Upper lobe of left lung (tissue), 6 donors: Measurements from ENCODE around the gene KMT2C. TPM values are rescaled to one million over a fixed set of nuclear protein-coding genes. Genes with fewer than 3 reads are reported as not detected.

ENCODE experiments used
- ATAC-seq, 2 donors: fragments of 200-7000 bp; cut with Tn5 transposase; one replicate each; pipeline ENCODE4 v1.9.1; 2022; ENCODE audit warnings: mild to moderate bottlenecking in 2 of 2, moderate library complexity in 2 of 2; ENCODE audit not compliant: low FRiP score in 2 of 2
- DNase-seq, 2 donors: peaks; one replicate each; pipeline ENCODE4 v3.0.0-alpha.2; 2019 to 2020
- H3K27ac ChIP-seq, 4 donors: fragments of 200-600 bp; sonication (generic); one replicate each; pipeline ENCODE4 v1.5.1; 2016 to 2019
- H3K27me3 ChIP-seq, 4 donors: fragments of 200-600 bp; sonication (generic); one replicate each; pipeline ENCODE4 v1.5.1; 2017 to 2019
- H3K36me3 ChIP-seq, 4 donors: fragments of 200-600 bp; sonication (generic); one replicate each; pipeline ENCODE4 v1.5.1; 2016 to 2019
- H3K4me1 ChIP-seq, 4 donors: fragments of 200-600 bp; sonication (generic); one replicate each; pipeline ENCODE4 v1.5.1; 2018 to 2019
- H3K4me3 ChIP-seq, 4 donors: fragments of 200-600 bp; sonication (generic); one replicate each; pipeline ENCODE4 v1.5.1; 2017 to 2019; ENCODE audit warnings: mild to moderate bottlenecking in 2 of 4, moderate library complexity in 1 of 4
- H3K9me3 ChIP-seq, 4 donors: fragments of 200-600 bp; sonication (generic); one replicate each; pipeline ENCODE4 v1.5.1; 2018 to 2019
- EP300 ChIP-seq, 4 donors: sonication (generic); formaldehyde crosslinking; IDR thresholded peaks; one replicate each; pipeline ENCODE4 v1.5.1; 2017; ENCODE audit warnings: antibody characterized with exemption in 4 of 4, control low read depth in 2 of 4
- POLR2A ChIP-seq, 4 donors: fragments of 450-650 bp; IDR thresholded peaks; one replicate each; pipeline ENCODE4 v1.5.1; 2016 to 2017; ENCODE audit warnings: antibody characterized with exemption in 4 of 4, mild to moderate bottlenecking in 2 of 4
- POLR2AphosphoS5 ChIP-seq, 2 donors: sonication (generic); formaldehyde crosslinking; IDR thresholded peaks; one replicate each; pipeline ENCODE4 v1.5.1; 2017; ENCODE audit warnings: antibody characterized with exemption in 2 of 2
- WGBS, 2 donors: methylation state at CpG; one replicate each; pipeline ENCODE4 v1.1.5; 2017 to 2018; 5-methylcytosine and 5-hydroxymethylcytosine counted together
- total RNA-seq, 6 donors: library from RNA; depleted of rRNA in 4 of 6; stranded (reverse); fragments of >200 nt in 4 of 6; gene quantifications; one replicate each; pipeline versions ENCODE4 v1.1.0 to v1.2.1, GENCODE V29; 2016 to 2021
- TF ChIP-seq, protein P1 (sequence below), 6 experiments: fragments of 450-650 bp in 4 of 6; fragments of 200-600 bp in 2 of 6; sonication (generic) in 2 of 6; IDR thresholded peaks; one replicate each; pipeline ENCODE4 v1.5.1; 2016 to 2019; ENCODE audit warnings: antibody characterized with exemption in 6 of 6
- donor health status: DM: no; HTN: no; CAD: no; lungs with moderate emphysema.
- donor health status: DM: no; HTN: yes; CAD: no; lungs with severe emphysema.

The KMT2C gene
- total RNA-seq, 6 donors from 2014 or later: 60.5 to 108 (median 85.0) TPM

DNA sequence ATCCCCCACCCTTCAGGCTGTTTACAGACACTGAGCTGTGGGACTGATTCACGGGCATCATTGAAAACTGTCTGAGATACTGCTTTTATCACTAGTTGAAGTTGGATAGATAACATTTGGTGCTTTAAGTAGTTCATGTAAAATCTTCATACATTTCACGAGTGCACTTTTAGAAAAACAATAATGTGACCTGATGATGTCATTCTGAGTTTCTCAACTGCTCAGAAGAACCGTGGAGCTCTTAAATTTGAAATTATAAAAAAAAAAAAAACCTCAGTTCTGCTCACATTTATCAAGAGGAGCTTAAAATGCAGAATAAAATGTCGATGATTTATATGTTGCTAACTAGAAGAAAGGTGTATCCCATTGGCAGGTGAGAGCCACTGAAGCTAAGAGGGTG is 328.8 kb downstream of the KMT2C start:
- H3K27ac ChIP-seq: no peak overlapping the region
- no peak for DNase-seq
- H3K27me3 ChIP-seq: no peaks in the 10 kb centered on the region
- no peak for ATAC-seq
- 69 to 77% methylated on average over 4 of the region's 4 CpGs for WGBS, 2 donors
- no peak for TF ChIP-seq POLR2AphosphoS5 (IDR thresholded peaks at IDR 0.05)
- TF ChIP-seq, protein P1, sequence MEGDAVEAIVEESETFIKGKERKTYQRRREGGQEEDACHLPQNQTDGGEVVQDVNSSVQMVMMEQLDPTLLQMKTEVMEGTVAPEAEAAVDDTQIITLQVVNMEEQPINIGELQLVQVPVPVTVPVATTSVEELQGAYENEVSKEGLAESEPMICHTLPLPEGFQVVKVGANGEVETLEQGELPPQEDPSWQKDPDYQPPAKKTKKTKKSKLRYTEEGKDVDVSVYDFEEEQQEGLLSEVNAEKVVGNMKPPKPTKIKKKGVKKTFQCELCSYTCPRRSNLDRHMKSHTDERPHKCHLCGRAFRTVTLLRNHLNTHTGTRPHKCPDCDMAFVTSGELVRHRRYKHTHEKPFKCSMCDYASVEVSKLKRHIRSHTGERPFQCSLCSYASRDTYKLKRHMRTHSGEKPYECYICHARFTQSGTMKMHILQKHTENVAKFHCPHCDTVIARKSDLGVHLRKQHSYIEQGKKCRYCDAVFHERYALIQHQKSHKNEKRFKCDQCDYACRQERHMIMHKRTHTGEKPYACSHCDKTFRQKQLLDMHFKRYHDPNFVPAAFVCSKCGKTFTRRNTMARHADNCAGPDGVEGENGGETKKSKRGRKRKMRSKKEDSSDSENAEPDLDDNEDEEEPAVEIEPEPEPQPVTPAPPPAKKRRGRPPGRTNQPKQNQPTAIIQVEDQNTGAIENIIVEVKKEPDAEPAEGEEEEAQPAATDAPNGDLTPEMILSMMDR (IDR thresholded peaks at IDR 0.05): no peak
- TF ChIP-seq POLR2A (IDR thresholded peaks at IDR 0.05): no peak
- TF ChIP-seq EP300 (IDR thresholded peaks at IDR 0.05): no peak
- H3K4me1 ChIP-seq: no peaks in the 10 kb centered on the region
- peaks cover 14 to 65% (median 22%) of the 10 kb centered on the region in 4 donors for H3K36me3 ChIP-seq
- no peaks in the 10 kb centered on the region for H3K9me3 ChIP-seq
- no peak overlapping the region for H3K4me3 ChIP-seq

DNA sequence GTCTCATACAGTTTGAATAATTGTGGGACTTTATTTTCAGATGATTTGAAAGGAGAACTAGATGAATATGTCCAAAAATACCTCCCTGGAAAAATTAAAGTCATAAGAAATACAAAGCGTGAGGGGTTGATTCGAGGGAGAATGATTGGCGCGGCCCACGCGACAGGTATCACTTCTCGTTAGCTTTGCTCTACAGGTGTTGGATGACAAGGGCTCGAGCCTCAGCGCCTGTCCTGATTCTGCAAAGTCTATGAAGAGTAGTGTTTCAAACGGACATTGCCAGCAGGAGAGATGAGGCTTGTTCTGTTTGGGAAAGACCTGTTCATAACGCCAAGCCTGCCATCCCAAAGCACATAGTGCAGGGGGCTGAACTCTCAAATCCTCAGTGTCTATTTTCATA is 330.6 kb downstream of the KMT2C start:
- ATAC-seq (no peak), DNase-seq (no peak)
- Histone ChIP-seq H3K27me3 (no peaks in the 10 kb centered on the region), H3K27ac (no peak overlapping the region), H3K36me3 (peaks cover 8 to 69% (median 21%) of the 10 kb centered on the region in 4 donors), H3K4me3 (no peak overlapping the region), H3K4me1 (no peaks in the 10 kb centered on the region), H3K9me3 (no peaks in the 10 kb centered on the region)
- TF ChIP-seq, protein P1 (IDR thresholded peaks at IDR 0.05): no peak
- no peak for TF ChIP-seq POLR2AphosphoS5 (IDR thresholded peaks at IDR 0.05)
- no peak for TF ChIP-seq POLR2A (IDR thresholded peaks at IDR 0.05)
- no peak for TF ChIP-seq EP300 (IDR thresholded peaks at IDR 0.05)
- 92 to 96% methylated on average over 11 of the region's 11 CpGs for WGBS, 2 donors

DNA sequence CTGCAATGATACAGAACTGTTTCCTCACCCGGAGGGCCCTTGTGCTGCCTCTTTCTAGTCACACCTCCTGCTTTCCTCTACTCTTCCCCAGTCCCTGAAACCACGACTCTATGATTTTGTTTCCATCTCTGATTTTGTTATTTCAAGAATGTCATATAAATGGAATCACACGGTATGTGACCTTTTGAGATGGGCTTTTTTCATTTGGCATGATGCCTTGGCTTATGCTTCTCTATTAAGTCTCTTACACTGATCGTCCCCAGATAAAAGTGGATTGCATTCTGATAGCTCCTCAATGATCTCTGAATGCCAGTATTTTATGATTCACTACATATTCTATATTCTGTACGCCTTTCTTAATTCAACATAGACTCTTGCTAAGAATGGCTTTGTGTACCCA is 332.1 kb downstream of the KMT2C start:
- no peak overlapping the region for H3K4me3 ChIP-seq
- DNase-seq (no peak), ATAC-seq (no peak)
- no peaks in the 10 kb centered on the region for H3K27me3 ChIP-seq
- 82 to 84% methylated on average over 5 of the region's 5 CpGs for WGBS, 2 donors
- H3K9me3 ChIP-seq: no peaks in the 10 kb centered on the region
- no peaks in the 10 kb centered on the region for H3K4me1 ChIP-seq
- H3K36me3 ChIP-seq: peaks cover 8 to 63% (median 21%) of the 10 kb centered on the region in 4 donors
- TF ChIP-seq, protein P1 (IDR thresholded peaks at IDR 0.05): no peak
- TF ChIP-seq EP300 (IDR thresholded peaks at IDR 0.05): no peak
- TF ChIP-seq POLR2AphosphoS5 (IDR thresholded peaks at IDR 0.05): no peak
- TF ChIP-seq POLR2A (IDR thresholded peaks at IDR 0.05): no peak
- H3K27ac ChIP-seq: no peak overlapping the region

DNA sequence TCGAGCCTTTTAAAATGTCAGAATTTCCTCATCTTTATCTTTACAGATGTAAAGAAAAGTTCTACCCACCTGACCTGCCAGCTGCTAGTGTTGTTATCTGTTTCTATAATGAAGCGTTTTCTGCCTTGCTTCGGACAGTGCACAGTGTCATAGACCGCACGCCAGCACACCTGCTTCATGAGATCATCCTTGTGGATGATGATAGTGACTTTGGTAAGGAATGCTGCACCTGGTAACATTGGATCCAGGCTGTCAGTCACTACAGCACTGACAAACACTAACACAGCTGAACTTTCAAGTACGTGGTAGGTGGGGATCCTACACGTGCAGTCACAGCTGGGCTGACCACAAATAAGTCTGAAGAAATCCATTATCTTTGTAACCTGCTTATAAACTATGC is 332.7 kb downstream of the KMT2C start:
- WGBS, 2 donors: 91 to 97% methylated on average over 7 of the region's 7 CpGs
- no peaks in the 10 kb centered on the region for H3K9me3 ChIP-seq
- H3K36me3 ChIP-seq: peaks cover 8 to 59% (median 20%) of the 10 kb centered on the region in 4 donors
- no peaks in the 10 kb centered on the region for H3K27me3 ChIP-seq
- H3K27ac ChIP-seq: no peak overlapping the region
- no peak overlapping the region for H3K4me3 ChIP-seq
- DNase-seq (no peak), ATAC-seq (no peak)
- H3K4me1 ChIP-seq: no peaks in the 10 kb centered on the region
- TF ChIP-seq, protein P1 (IDR thresholded peaks at IDR 0.05): no peak
- no peak for TF ChIP-seq POLR2AphosphoS5 (IDR thresholded peaks at IDR 0.05)
- no peak for TF ChIP-seq EP300 (IDR thresholded peaks at IDR 0.05)
- TF ChIP-seq POLR2A (IDR thresholded peaks at IDR 0.05): no peak

DNA sequence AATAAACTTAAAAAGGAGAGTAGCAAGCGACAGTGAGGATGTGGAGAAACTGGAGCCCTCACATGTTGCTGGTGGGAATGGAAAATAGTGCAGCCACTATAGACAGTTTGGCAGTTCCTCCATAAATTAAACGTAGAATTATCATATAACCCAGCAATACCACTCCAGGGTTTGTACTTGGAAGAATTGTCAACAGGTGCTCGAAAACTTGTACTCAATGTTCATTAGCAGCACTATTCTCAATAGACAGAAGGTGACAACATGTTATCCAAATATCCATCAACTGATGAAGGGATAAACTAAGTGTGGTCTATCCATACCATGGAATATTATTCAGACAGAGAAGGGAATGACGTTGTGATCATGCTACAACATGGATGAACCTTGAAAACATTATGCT is 338.5 kb downstream of the KMT2C start:
- no peaks in the 10 kb centered on the region for H3K9me3 ChIP-seq
- H3K36me3 ChIP-seq: peaks cover 0 to 14% (median 0%) of the 10 kb centered on the region in 4 donors
- H3K27me3 ChIP-seq: no peaks in the 10 kb centered on the region
- H3K4me1 ChIP-seq: no peaks in the 10 kb centered on the region
- ATAC-seq (no peak), DNase-seq (no peak)
- 93% methylated on average over 4 of the region's 4 CpGs for WGBS, 2 donors
- no peak overlapping the region for H3K27ac ChIP-seq
- H3K4me3 ChIP-seq: no peak overlapping the region
- TF ChIP-seq, protein P1 (IDR thresholded peaks at IDR 0.05): no peak
- TF ChIP-seq POLR2AphosphoS5 (IDR thresholded peaks at IDR 0.05) (no peak), POLR2A (IDR thresholded peaks at IDR 0.05) (no peak), EP300 (IDR thresholded peaks at IDR 0.05) (no peak)
